Measurements from ENCODE around the gene C7orf57. TPM values are rescaled to one million over a fixed set of nuclear protein-coding genes. Genes with fewer than 3 reads are reported as not detected.

Gene C7orf57
- polyA plus RNA-seq, 3 donors: 0.05 TPM; not detected in 2

- Histone ChIP-seq H2AFZ (ENCODE audit: insufficient read depth, low read depth, low read length, poor library complexity, severe bottlenecking) (no peak overlapping the region), H3K36me3 (replicated peaks in 1 of 2; ENCODE audit: control insufficient read depth in 1 of 2, insufficient read depth in 2 of 2, low read length in 2 of 2) (no peaks in the 10 kb centered on the region), H3K9ac (ENCODE audit: insufficient read depth, low read length, poor library complexity, severe bottlenecking) (no peak overlapping the region), H3K27ac (ENCODE audit: low read depth in 1 of 2, low read length in 2 of 2) (no peak overlapping the region), H3K4me1 (ENCODE audit: control insufficient read depth in 1 of 2, insufficient read depth in 2 of 2, low read length in 2 of 2) (peaks cover 10 to 15% of the 10 kb centered on the region in 2 donors), H3K4me2 (replicated peaks; ENCODE audit: extremely low read depth, low read length, poor library complexity, severe bottlenecking) (no peak overlapping the region), H4K20me1 (ENCODE audit: insufficient read depth, low read length) (no peaks in the 10 kb centered on the region), H3K79me2 (ENCODE audit: insufficient read depth, low read length) (no peaks in the 10 kb centered on the region), H3K9me3 (replicated peaks in 1 of 2; ENCODE audit: control insufficient read depth in 1 of 2, insufficient read depth in 1 of 2, low read length in 2 of 2) (no peaks in the 10 kb centered on the region), H3K4me3 (replicated peaks in 1 of 3; ENCODE audit: low read depth in 2 of 3, low read length in 3 of 3) (no peak overlapping the region), H3K27me3 (ENCODE audit: control insufficient read depth in 2 of 2, insufficient read depth in 2 of 2, low read length in 2 of 2) (peaks cover 26 to 38% of the 10 kb centered on the region in 2 donors)
- intact Hi-C loops (cut with micrococcal nuclease): loop anchor here (5.0 kb wide), 4 partner anchors 48 to 68 kb away; partner anchors contain the start of gene UPP1 (in 1 of the 2)
- no peak for TF ChIP-seq CTCF (IDR thresholded peaks at IDR 0.05)
- Mint-ChIP-seq H3K27ac (no peak overlapping the region), H3K36me3 (peaks cover 2 to 6% of the 10 kb centered on the region in 2 donors), H3K27me3 (ENCODE audit: low read depth in 3 of 3) (peaks cover 33 to 44% (median 40%) of the 10 kb centered on the region in 3 donors), H3K4me1 (peaks cover 12% of the 10 kb centered on the region), H3K4me3 (no peak overlapping the region), H3K9me3 (peaks cover 0 to 8% (median 2%) of the 10 kb centered on the region in 7 donors)
- DNase-seq: no peak
- WGBS (ENCODE audit: insufficient coverage): 83% methylated on average over 2 of the region's 5 CpGs
Measured at GRCh38 chr7:48038815-48039506, 3.6 kb downstream of the C7orf57 start.

- Mint-ChIP-seq H3K27ac (peak overlapping the region in 1 of 7 donors; percentile 4), H3K27me3 (ENCODE audit: low read depth in 3 of 3) (peaks cover 25 to 28% (median 28%) of the 10 kb centered on the region in 3 donors), H3K4me1 (peaks cover 5% of the 10 kb centered on the region), H3K9me3 (peaks cover 0 to 4% (median 0%) of the 10 kb centered on the region in 7 donors), H3K36me3 (peaks cover 2 to 3% of the 10 kb centered on the region in 2 donors), H3K4me3 (no peak overlapping the region)
- intact Hi-C loops (cut with micrococcal nuclease): loop anchor here in 1 of 2 donors (2.0 kb wide), 1 partner anchor 16 kb away; no protein-coding TSS in a partner anchor
- Histone ChIP-seq H2AFZ (ENCODE audit: insufficient read depth, low read depth, low read length, poor library complexity, severe bottlenecking) (no peak overlapping the region), H3K4me2 (replicated peaks; ENCODE audit: extremely low read depth, low read length, poor library complexity, severe bottlenecking) (no peak overlapping the region), H3K79me2 (ENCODE audit: insufficient read depth, low read length) (no peaks in the 10 kb centered on the region), H3K9ac (ENCODE audit: insufficient read depth, low read length, poor library complexity, severe bottlenecking) (no peak overlapping the region), H4K20me1 (ENCODE audit: insufficient read depth, low read length) (no peaks in the 10 kb centered on the region), H3K27ac (ENCODE audit: low read depth in 1 of 2, low read length in 2 of 2) (no peak overlapping the region), H3K27me3 (ENCODE audit: control insufficient read depth in 2 of 2, insufficient read depth in 2 of 2, low read length in 2 of 2) (peaks cover 13 to 20% of the 10 kb centered on the region in 2 donors), H3K4me1 (ENCODE audit: control insufficient read depth in 1 of 2, insufficient read depth in 2 of 2, low read length in 2 of 2) (peaks cover 2 to 3% of the 10 kb centered on the region in 2 donors), H3K36me3 (replicated peaks in 1 of 2; ENCODE audit: control insufficient read depth in 1 of 2, insufficient read depth in 2 of 2, low read length in 2 of 2) (no peaks in the 10 kb centered on the region), H3K9me3 (replicated peaks in 1 of 2; ENCODE audit: control insufficient read depth in 1 of 2, insufficient read depth in 1 of 2, low read length in 2 of 2) (no peaks in the 10 kb centered on the region), H3K4me3 (replicated peaks in 1 of 3; ENCODE audit: low read depth in 2 of 3, low read length in 3 of 3) (no peak overlapping the region)
- TF ChIP-seq CTCF (IDR thresholded peaks at IDR 0.05): no peak
- 98% methylated on average over 10 of the region's 18 CpGs for WGBS (ENCODE audit: insufficient coverage)
- DNase-seq: no peak
Measured at GRCh38 chr7:48040944-48041652, 5.8 kb downstream of the C7orf57 start.
